IgD-negative memory B cell (primary cell): ENCODE data around the gene GDF11. TPM values are rescaled to one million over a fixed set of nuclear protein-coding genes. Genes with fewer than 3 reads are reported as not detected.

ENCODE experiments used
- H3K27ac Mint-ChIP-seq, 3 donors: one replicate each; pipeline ENCODE4 v1.8.0; 2020 to 2022; ENCODE audit warnings: mild to moderate bottlenecking in 3 of 3, mixed read lengths in 3 of 3, moderate library complexity in 1 of 3
- H3K27me3 Mint-ChIP-seq: one replicate; pipeline ENCODE4 v1.8.0; 2021; ENCODE audit warnings: mixed read lengths
- H3K36me3 Mint-ChIP-seq: one replicate; pipeline ENCODE4 v1.8.0; 2020; ENCODE audit warnings: mild to moderate bottlenecking, mixed read lengths
- H3K4me1 Mint-ChIP-seq, 3 donors: one replicate each; pipeline ENCODE4 v1.8.0; 2020 to 2022; ENCODE audit warnings: mixed read lengths in 3 of 3, mild to moderate bottlenecking in 1 of 3
- H3K4me3 Mint-ChIP-seq, 4 donors: one replicate each; pipeline ENCODE4 v1.8.0; 2020 to 2022; ENCODE audit warnings: mild to moderate bottlenecking in 4 of 4, mixed read lengths in 4 of 4, moderate library complexity in 3 of 4
- H3K9me3 Mint-ChIP-seq, 3 donors: one replicate each; pipeline ENCODE4 v1.8.0; 2020 to 2021; ENCODE audit warnings: mixed read lengths in 3 of 3, mild to moderate bottlenecking in 1 of 3
- polyA plus RNA-seq: library from polyadenylated mRNA; unstranded; fragments of 300-500 nt; fragmentation: Illumina TruSeq; gene quantifications from one replicate; pipeline ENCODE4 v1.2.3, GENCODE V29; 2021

The GDF11 gene
- polyA plus RNA-seq, 1 donor from 2014 or later = 1.1 TPM

DNA sequence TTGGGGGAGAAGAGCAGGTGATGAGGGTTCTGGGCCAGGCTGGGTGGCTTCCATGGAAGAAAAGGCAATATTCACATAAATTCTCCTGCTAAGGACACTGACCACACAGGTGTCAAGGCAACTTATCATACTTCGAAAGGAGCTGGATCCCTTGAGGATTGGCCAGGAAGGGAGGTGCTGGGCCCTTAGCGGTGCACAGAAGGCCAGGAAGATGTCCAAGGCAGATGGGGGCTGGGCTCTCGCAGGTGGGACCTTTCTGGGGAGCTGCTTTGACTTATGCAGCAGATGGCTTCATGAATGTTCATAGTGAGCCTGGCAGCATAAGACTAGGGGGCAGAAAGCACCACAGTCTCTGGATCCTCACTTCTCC is 18.0 kb upstream of the GDF11 start:
- peak overlapping the region; percentile 6 to 69 (median 32) for H3K4me3 Mint-ChIP-seq
- H3K9me3 Mint-ChIP-seq = no peaks in the 10 kb centered on the region
- H3K27me3 Mint-ChIP-seq = no peaks in the 10 kb centered on the region
- H3K4me1 Mint-ChIP-seq = peaks cover 26 to 27% (median 26%) of the 10 kb centered on the region in 3 donors
- no peaks in the 10 kb centered on the region for H3K36me3 Mint-ChIP-seq
- peak overlapping the region in 2 of 3 donors; percentile 37 to 60 for H3K27ac Mint-ChIP-seq

DNA sequence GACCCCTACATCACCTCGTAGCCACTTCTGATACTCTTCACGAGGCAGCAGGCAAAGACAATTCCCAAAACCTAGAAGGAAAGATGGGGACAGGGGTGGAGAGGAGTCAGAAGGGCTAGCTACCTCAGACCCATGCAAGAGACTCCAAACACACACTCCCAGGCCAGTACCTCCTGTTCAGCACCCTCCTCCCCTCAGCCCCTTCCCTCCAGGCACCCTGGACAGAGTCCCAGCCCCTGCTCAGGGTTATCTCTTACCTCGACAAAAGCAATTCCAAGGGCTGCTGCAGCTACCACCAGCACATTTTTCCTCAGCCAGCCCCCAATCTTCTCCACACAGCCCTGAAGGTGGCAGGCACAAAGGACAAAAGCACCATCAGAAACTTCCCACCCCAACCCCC is 17.4 kb upstream of the GDF11 start:
- Mint-ChIP-seq H3K27ac (peak overlapping the region in 1 of 3 donors; percentile 37), H3K36me3 (no peaks in the 10 kb centered on the region), H3K9me3 (no peaks in the 10 kb centered on the region), H3K4me3 (peak overlapping the region in 3 of 4 donors; percentile 3 to 69 (median 67)), H3K4me1 (peaks cover 32 to 33% (median 32%) of the 10 kb centered on the region in 3 donors), H3K27me3 (no peaks in the 10 kb centered on the region)

DNA sequence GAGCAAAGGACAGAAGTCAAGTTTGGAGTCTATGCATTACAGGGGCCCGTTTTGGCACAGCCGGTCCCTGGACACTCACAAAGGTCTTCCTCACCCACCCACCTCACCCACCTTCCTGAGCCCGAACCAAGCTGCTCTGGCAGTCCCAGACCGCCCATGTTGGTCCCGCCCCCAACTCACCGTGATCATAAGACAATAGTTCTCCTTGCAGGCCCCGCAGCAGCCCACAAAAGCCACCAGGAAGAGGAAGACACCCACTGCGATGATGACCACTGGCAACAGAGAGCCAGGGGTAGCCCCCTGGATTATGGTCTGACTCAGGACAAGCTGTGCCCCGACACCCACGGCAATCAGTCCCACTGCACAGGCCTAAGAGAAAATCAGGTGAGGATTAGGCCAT is 16.0 kb upstream of the GDF11 start:
- Mint-ChIP-seq H3K27me3 (no peaks in the 10 kb centered on the region), H3K27ac (peak overlapping the region; percentile 67 to 87 (median 75)), H3K4me1 (peaks cover 31 to 37% (median 35%) of the 10 kb centered on the region in 3 donors), H3K4me3 (peak overlapping the region; percentile 80 to 94 (median 90)), H3K9me3 (no peaks in the 10 kb centered on the region), H3K36me3 (no peaks in the 10 kb centered on the region)

DNA sequence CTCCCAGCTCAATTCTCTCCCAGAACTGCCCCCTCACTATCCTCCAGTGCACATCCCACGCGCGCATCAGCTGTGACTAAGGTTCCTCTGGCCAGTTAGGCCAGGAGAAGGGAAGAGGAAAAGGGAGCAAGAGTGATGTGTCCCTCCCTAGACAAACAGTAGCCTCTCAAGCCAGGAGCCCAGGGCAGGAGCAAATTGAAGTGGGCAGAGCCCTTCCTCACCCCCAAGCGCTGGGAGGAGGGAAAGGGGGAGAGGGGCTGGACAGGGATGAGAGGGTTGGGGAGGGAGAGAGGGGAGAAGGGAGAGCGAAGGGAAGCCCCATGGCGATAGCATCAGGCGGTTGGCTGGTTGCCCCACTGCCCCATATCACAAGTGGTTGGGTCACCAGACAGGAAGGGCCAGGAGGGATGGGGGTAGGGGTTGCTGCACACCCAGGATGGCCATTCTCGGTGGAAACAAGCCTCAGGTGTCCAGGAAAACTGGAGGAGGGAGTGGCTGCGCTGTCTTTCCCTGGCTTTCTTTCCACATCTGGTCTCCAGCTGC is 15.2 kb upstream of the GDF11 start:
- Mint-ChIP-seq H3K4me3 (peak overlapping the region; percentile 80 to 94 (median 90)), H3K27me3 (no peaks in the 10 kb centered on the region), H3K36me3 (no peaks in the 10 kb centered on the region), H3K4me1 (peaks cover 31 to 37% (median 35%) of the 10 kb centered on the region in 3 donors), H3K9me3 (no peaks in the 10 kb centered on the region), H3K27ac (peak overlapping the region; percentile 75 to 87 (median 76))

GRCh38 chr12:55728186-55728938 is 14.6 kb upstream of the GDF11 start:
- H3K4me1 Mint-ChIP-seq = peaks cover 29 to 34% (median 34%) of the 10 kb centered on the region in 3 donors
- H3K27me3 Mint-ChIP-seq = no peaks in the 10 kb centered on the region
- H3K9me3 Mint-ChIP-seq = no peaks in the 10 kb centered on the region

DNA sequence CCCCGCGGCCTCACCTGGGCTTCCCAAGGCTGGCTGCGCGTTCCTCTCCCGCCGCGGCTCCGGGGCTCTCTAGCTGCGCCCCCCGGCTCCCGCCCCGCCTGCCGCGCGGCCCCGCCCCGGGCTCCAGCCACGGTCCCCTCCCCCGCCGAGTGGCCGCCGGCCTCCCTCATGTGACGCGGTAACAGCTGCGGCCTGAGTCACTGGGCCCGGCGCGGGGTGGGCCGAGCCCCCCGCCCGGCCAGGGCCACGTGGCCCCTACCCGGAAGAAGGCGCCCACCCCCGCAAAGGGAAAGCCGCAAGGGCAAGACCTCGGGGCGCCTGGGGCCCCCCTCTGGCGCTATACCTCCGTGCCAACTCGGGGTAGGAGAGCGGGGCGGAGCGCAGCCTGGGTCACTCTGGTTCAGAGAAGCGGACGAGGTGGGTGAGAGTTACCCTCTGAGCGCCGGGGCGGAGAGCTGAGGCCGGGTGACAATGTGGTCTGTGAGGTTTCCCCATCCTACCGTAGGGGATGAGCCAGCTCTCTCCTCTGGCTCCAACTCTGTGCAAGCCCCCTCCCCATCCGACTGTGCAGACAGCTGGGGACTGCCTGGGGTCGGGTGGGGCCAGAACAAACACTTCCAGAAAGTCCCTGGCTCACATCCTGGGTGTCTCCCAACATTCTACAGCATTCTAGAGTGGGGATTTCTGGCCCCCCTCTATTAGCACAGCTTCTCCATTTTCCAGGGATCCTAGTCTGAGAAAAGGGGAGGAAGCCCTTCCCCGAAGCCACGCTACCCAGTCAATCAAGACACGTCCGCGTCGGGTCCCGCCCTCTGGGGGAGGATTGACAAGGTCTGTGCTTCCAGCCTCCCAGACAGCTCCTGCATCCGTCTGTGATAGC is 13.7 kb upstream of the GDF11 start, which contains the start of gene CD63:
Gene CD63, minus strand, starts transcription at position 71 of the 880 bp plus-strand sequence. CDS start 668 bp downstream, outside the sequence.
- peaks cover 27 to 32% (median 30%) of the 10 kb centered on the region in 3 donors for H3K4me1 Mint-ChIP-seq
- no peaks in the 10 kb centered on the region for H3K9me3 Mint-ChIP-seq
- no peaks in the 10 kb centered on the region for H3K27me3 Mint-ChIP-seq
- no peaks in the 10 kb centered on the region for H3K36me3 Mint-ChIP-seq
- H3K27ac Mint-ChIP-seq = peak within 1 kb of the TSS; percentile 87 to 93 (median 90)
- H3K4me3 Mint-ChIP-seq = peak within 1 kb of the TSS; percentile 89 to 97 (median 93)

More at GRCh38 chr12:55728186-55728938, 14.6 kb upstream of the GDF11 start:
- peak overlapping the region; percentile 89 to 94 (median 90) for H3K4me3 Mint-ChIP-seq
- no peaks in the 10 kb centered on the region for H3K36me3 Mint-ChIP-seq
- H3K27ac Mint-ChIP-seq = peak overlapping the region in 1 of 3 donors; percentile 87

DNA sequence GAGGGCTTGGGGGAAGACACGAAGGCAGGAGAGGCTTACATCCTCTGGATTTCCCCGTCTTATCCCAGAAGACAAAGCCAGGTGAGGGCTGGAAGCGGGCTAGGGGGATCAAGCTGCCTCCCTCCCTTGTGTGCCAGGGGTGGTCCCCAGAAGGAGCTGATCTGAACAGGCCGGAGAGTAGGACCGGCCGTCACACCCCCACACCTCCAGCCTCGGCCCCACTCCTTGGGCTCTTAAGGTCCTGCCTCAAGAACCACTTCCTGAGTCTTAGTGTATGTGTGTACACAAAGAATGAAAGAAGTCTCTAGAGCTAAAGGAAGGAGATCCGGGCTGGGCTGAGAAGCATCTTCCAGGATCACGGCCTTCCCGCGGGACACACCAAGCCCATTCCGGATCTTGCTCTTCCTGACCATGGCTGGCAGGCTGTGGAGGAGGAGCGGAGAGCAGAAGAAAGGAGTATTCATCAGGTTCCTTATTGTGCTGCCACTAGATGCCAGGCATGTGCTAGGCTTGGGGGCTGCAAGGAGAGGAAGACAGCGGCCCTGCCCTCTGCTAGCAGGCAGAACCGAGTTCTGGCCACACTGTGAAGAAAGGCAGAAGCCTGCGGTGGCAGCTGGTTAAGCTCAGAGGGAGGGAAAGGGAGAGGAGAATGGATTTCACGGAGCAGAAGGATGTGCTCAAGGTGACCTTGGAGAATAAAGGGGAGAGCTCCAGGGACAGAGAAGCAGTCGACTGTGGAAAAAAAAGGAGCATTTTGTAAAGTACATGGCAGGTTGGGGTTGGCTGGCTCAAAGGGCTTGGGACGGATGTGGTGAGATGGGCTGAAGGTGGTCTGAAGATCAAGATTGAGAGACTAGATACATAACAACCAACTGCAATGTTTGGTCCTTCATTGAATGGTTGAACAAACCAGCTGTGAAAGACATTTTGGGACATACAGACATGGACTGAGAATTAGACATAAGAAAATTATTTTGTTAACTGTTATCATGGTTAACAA is 12.8 kb upstream of the GDF11 start:
- H3K4me1 Mint-ChIP-seq = peaks cover 24 to 27% (median 26%) of the 10 kb centered on the region in 3 donors
- H3K27ac Mint-ChIP-seq = peak overlapping the region; percentile 36 to 93 (median 90)
- H3K4me3 Mint-ChIP-seq = peak overlapping the region; percentile 87 to 97 (median 92)
- no peaks in the 10 kb centered on the region for H3K36me3 Mint-ChIP-seq
- no peaks in the 10 kb centered on the region for H3K9me3 Mint-ChIP-seq
- no peaks in the 10 kb centered on the region for H3K27me3 Mint-ChIP-seq

- no peaks in the 10 kb centered on the region for H3K36me3 Mint-ChIP-seq
- no peak overlapping the region for H3K27ac Mint-ChIP-seq
- no peaks in the 10 kb centered on the region for H3K27me3 Mint-ChIP-seq
- H3K9me3 Mint-ChIP-seq = no peaks in the 10 kb centered on the region
- peak overlapping the region in 2 of 4 donors; percentile 28 to 45 for H3K4me3 Mint-ChIP-seq
- peaks cover 17 to 22% (median 18%) of the 10 kb centered on the region in 3 donors for H3K4me1 Mint-ChIP-seq
Measured at GRCh38 chr12:55732288-55732687, 10.6 kb upstream of the GDF11 start.

DNA sequence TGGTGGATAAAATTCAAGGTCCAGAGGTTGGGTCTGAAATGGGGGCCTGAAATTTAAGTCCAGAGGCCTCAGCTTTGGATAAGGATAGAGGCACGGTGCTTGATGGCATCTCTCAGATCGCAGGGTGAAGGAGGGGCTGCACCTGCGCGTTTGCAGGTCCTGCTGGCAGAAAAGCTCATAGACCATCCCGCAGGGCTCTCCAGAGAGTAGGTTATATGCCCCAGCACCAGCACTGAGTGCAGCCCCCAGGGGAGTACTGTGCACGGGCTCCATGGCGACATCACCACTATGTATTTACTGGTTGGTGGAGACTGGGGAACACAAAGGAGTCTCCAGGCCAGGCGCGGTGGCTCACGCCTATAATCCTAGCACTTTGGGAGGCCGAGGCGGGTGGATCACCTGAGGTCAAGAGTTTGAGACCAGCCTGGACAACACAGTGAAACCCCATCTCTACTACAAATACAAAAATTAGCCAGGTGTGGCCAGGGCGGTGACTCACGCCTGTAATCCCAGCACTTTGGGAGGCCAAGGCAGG is 9.8 kb upstream of the GDF11 start:
- Mint-ChIP-seq H3K27me3 (no peaks in the 10 kb centered on the region), H3K36me3 (no peaks in the 10 kb centered on the region), H3K27ac (no peak overlapping the region), H3K4me1 (peaks cover 17 to 23% (median 20%) of the 10 kb centered on the region in 3 donors), H3K9me3 (no peaks in the 10 kb centered on the region), H3K4me3 (no peak overlapping the region)

DNA sequence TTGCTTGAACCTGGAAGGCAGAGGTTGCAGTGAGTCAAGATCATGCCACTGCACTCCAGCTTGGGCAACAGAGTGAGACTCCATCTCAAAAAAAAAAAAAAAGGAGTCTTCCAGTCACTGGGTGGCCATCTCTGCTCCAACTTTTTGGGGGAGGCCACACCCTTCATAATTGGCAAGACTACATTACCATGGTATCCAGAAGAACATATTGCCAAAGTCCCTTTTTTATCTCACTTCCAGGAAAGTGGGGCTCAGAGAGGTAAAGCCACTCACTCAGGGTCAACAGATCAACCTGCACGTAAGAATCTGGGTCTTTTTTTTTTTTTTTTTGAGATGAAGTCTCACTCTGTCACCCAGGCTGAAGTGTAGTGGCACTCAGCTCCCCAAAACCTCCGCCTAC is 9.1 kb upstream of the GDF11 start:
- no peaks in the 10 kb centered on the region for H3K9me3 Mint-ChIP-seq
- no peaks in the 10 kb centered on the region for H3K36me3 Mint-ChIP-seq
- H3K27ac Mint-ChIP-seq = no peak overlapping the region
- H3K27me3 Mint-ChIP-seq = no peaks in the 10 kb centered on the region
- H3K4me3 Mint-ChIP-seq = no peak overlapping the region
- peaks cover 17 to 26% (median 25%) of the 10 kb centered on the region in 3 donors for H3K4me1 Mint-ChIP-seq

DNA sequence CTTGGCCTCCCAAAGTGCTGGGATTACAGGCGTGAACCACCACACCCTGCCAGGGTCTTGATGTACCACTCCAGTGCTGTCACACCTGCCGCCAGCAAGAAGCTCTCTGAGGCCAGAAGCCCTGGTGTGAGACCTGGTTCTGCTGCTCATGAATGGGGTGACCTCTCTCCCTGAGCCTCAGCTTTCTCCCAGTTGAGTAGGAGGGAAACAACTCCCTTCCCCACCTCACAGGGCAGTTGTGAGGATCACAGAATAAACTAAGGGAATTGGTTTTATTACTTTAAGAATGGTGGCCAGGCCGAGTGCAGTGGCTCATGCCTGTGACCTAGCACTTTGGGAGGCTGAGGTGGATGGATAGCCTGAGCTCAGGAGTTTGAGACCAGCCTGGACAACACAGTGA is 8.3 kb upstream of the GDF11 start:
- no peak overlapping the region for H3K27ac Mint-ChIP-seq

GRCh38 chr12:55736076-55736475 is 6.8 kb upstream of the GDF11 start:
- Mint-ChIP-seq H3K9me3 (no peaks in the 10 kb centered on the region), H3K4me1 (peaks cover 4 to 16% (median 14%) of the 10 kb centered on the region in 3 donors), H3K27me3 (no peaks in the 10 kb centered on the region), H3K4me3 (no peak overlapping the region), H3K36me3 (no peaks in the 10 kb centered on the region), H3K27ac (no peak overlapping the region)

More for the DNA sequence above, 8.3 kb upstream of the GDF11 start:
- Mint-ChIP-seq H3K27me3 (no peaks in the 10 kb centered on the region), H3K36me3 (no peaks in the 10 kb centered on the region), H3K4me1 (peaks cover 17 to 26% (median 22%) of the 10 kb centered on the region in 3 donors), H3K9me3 (no peaks in the 10 kb centered on the region), H3K4me3 (no peak overlapping the region)

DNA sequence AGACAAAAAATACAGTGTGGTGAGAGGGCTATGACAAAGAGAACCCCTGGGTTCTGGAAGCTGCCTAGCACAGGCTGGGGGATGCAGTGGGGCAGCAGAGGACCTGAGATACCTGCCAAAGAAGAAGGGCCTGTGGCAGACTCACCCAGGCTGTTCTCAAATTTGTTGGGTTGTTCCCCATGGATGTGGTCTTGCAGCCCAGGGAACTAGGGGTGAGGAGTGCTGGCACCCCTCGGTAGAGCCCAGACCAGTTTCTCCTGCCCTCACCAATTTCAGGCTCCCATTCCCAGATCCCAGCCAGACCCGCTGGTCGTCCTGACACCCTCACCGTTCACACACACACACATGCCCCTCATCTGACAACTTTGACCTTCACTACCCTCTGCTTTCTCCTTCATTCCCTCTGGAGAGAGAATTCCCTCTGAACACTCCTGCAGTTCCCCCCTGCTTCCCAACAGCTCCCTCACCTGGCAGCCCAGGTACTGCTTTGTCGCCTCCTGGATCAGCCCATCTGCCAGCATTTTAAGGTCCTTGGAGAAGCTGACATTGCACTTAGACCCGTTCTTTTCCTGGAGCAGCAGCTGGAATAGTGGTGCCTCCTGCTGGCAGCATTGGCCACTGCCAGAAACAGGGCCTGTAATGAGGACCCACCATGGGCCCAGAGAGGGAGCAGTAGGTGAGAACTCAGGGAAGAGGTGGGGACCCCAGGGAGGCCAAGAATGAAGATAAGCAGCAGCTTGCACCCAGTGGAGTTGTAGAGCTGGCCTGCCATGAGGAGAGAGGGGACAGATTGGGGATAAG is 5.9 kb upstream of the GDF11 start:
- Mint-ChIP-seq H3K27ac (peak overlapping the region; percentile 51 to 87 (median 86)), H3K9me3 (no peaks in the 10 kb centered on the region), H3K4me1 (peaks cover 4 to 16% (median 14%) of the 10 kb centered on the region in 3 donors), H3K4me3 (peak overlapping the region; percentile 52 to 97 (median 89)), H3K27me3 (no peaks in the 10 kb centered on the region), H3K36me3 (no peaks in the 10 kb centered on the region)
